Transverse colon (tissue), 4 donors: ENCODE results near the gene BTBD17. TPM values are rescaled to one million over a fixed set of nuclear protein-coding genes. Genes with fewer than 3 reads are reported as not detected.

Experiments
- DNase-seq: peaks from one replicate; pipeline ENCODE4 v3.0.0-alpha.2; 2019
- H3K27ac ChIP-seq, 4 donors: fragments of 200-600 bp; sonication (generic); 2 replicates each; pipeline ENCODE4 v1.5.1; 2016 to 2018; ENCODE audit warnings: inconsistent platforms in 4 of 4
- H3K27me3 ChIP-seq: fragments of 200-600 bp; sonication (generic); 2 replicates; pipeline ENCODE4 v1.5.1; 2017; ENCODE audit warnings: inconsistent platforms
- H3K36me3 ChIP-seq, 4 donors: fragments of 200-600 bp; sonication (generic); 2 replicates each; pipeline ENCODE4 v1.5.1; 2017 to 2019; ENCODE audit warnings: inconsistent platforms in 4 of 4
- H3K4me1 ChIP-seq, 4 donors: fragments of 200-600 bp; sonication (generic); 2 replicates each; pipeline ENCODE4 v1.5.1; 2017 to 2020; ENCODE audit warnings: inconsistent platforms in 4 of 4
- H3K4me3 ChIP-seq, 4 donors: fragments of 200-600 bp; sonication (generic); 1 replicate in 1 of 4; 2 replicates in 3 of 4; pipeline versions ENCODE4 v1.5.1 to v1.6.1; 2017 to 2019; ENCODE audit warnings: inconsistent platforms in 4 of 4
- H3K9me3 ChIP-seq, 2 donors: fragments of 200-600 bp; sonication (generic); 2 replicates each; pipeline ENCODE4 v1.5.1; 2017 to 2019; ENCODE audit warnings: inconsistent platforms in 2 of 2
- EP300 ChIP-seq: sonication (generic); formaldehyde crosslinking; IDR thresholded peaks from one replicate; pipeline ENCODE4 v1.6.1; 2017; ENCODE audit warnings: antibody characterized with exemption, low read depth
- POLR2A ChIP-seq: fragments of 450-650 bp; IDR thresholded peaks from one replicate; pipeline ENCODE4 v1.6.1; 2016; ENCODE audit warnings: antibody characterized with exemption, mild to moderate bottlenecking, moderate library complexity
- POLR2AphosphoS5 ChIP-seq, 3 donors: sonication (generic); formaldehyde crosslinking; IDR thresholded peaks; one replicate each; pipeline ENCODE4 v1.6.1; 2016; ENCODE audit warnings: antibody characterized with exemption in 3 of 3
- WGBS, 2 donors: methylation state at CpG; one replicate each; pipeline ENCODE4 v1.1.5; 2018; ENCODE audit warnings: low coverage in 1 of 2; 5-methylcytosine and 5-hydroxymethylcytosine counted together
- in situ Hi-C, 4 donors: fragments of 200-750 bp; cut with MboI; loops; one replicate each; pipeline versions ENCODE4 v1.15.0 to v1.15.1; 2017; ENCODE audit warnings: low sequenced_read_pairs in 3 of 4, low pct_ligation_motif_present in 1 of 4, low pct_unique_long_range_greater_than_20kb in 1 of 4
- intact Hi-C: fragments of 100-400 bp; cut with DNase I; formaldehyde crosslinking; loops from one replicate; pipeline ENCODE4 v1.15.1; 2023; ENCODE audit warnings: low total_unique reads
- total RNA-seq, 4 donors: library from RNA; depleted of rRNA; stranded (reverse); fragments of >200 nt; gene quantifications; one replicate each; pipeline ENCODE4 v1.1.0, GENCODE V29; 2016
- TF ChIP-seq, protein P1 (sequence below), 5 experiments: fragments of 200-600 bp in 3 of 5; fragments of 450-650 bp in 2 of 5; sonication (generic) in 3 of 5; IDR thresholded peaks; 1 replicate in 2 of 5; 2 replicates in 3 of 5; pipeline ENCODE4 v1.5.1; 2016 to 2017; ENCODE audit warnings: antibody characterized with exemption in 5 of 5, inconsistent platforms in 3 of 5, mild to moderate bottlenecking in 2 of 5, moderate library complexity in 1 of 5

The BTBD17 gene
- total RNA-seq, 4 donors from 2014 or later = not detected

DNA sequence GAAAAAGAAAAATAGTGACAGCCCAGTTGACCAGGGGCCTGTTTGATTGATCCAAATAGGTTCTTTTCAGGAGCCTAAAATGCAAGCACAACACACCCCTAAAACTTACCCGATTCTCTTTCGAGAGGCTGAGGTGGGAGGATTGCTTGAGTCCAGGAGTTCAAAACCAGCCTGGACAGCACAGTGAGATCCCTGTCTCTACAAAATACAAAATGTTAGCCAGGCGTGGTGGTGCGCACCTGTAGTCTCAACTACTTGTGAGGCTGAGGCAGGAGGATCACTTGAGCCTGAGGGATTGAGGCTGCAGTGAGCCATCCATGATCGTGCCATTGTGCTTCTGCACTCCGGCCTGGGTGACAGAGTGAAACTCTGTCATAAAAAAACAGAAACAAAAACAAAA, 37.1 kb downstream of the BTBD17 start:
- H3K4me3 ChIP-seq = no peak overlapping the region
- in situ Hi-C loops = no loop called here
- no peaks in the 10 kb centered on the region for H3K9me3 ChIP-seq
- no peak overlapping the region for H3K27ac ChIP-seq
- peaks cover 38% of the 10 kb centered on the region for H3K27me3 ChIP-seq
- 74 to 78% methylated on average over 3 to 6 of the region's 6 CpGs for WGBS, 2 donors
- DNase-seq = no peak
- intact Hi-C loops = no loop called here
- H3K36me3 ChIP-seq = no peaks in the 10 kb centered on the region
- TF ChIP-seq, protein P1, sequence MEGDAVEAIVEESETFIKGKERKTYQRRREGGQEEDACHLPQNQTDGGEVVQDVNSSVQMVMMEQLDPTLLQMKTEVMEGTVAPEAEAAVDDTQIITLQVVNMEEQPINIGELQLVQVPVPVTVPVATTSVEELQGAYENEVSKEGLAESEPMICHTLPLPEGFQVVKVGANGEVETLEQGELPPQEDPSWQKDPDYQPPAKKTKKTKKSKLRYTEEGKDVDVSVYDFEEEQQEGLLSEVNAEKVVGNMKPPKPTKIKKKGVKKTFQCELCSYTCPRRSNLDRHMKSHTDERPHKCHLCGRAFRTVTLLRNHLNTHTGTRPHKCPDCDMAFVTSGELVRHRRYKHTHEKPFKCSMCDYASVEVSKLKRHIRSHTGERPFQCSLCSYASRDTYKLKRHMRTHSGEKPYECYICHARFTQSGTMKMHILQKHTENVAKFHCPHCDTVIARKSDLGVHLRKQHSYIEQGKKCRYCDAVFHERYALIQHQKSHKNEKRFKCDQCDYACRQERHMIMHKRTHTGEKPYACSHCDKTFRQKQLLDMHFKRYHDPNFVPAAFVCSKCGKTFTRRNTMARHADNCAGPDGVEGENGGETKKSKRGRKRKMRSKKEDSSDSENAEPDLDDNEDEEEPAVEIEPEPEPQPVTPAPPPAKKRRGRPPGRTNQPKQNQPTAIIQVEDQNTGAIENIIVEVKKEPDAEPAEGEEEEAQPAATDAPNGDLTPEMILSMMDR (IDR thresholded peaks at IDR 0.05) = no peak
- TF ChIP-seq EP300 = no peak
- no peak for TF ChIP-seq POLR2A
- no peak for TF ChIP-seq POLR2AphosphoS5 (IDR thresholded peaks at IDR 0.05)
- H3K4me1 ChIP-seq = peaks cover 0 to 21% (median 13%) of the 10 kb centered on the region in 4 donors

DNA sequence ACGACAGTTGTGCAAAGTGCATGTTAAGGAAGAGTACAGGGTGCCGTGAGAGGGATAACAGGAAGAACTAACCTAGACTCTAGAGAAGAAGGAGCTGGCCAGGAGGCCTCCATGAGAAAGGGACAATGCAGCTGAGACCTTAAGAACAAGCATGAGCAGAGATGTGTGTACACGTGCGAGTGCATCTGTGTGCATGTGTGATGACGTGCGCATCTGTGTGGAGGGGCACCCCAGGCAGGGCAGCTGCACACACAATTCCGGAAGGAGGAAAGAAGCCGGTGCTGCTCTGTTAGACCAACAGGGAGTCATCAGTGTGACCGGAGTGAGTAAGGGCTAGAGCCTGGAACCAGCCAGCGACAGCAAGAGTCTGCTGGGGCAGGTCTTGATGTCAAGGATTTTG, 43.3 kb downstream of the BTBD17 start:
- intact Hi-C loops (no loop called here), in situ Hi-C loops (no loop called here)
- Histone ChIP-seq H3K27me3 (no peaks in the 10 kb centered on the region), H3K36me3 (no peaks in the 10 kb centered on the region), H3K9me3 (no peaks in the 10 kb centered on the region), H3K4me1 (no peaks in the 10 kb centered on the region), H3K4me3 (no peak overlapping the region), H3K27ac (no peak overlapping the region)
- no peak for DNase-seq
- 73 to 83% methylated on average over 6 to 10 of the region's 10 CpGs for WGBS, 2 donors
- TF ChIP-seq EP300 (no peak), POLR2AphosphoS5 (IDR thresholded peaks at IDR 0.05) (no peak), POLR2A (no peak)
- TF ChIP-seq, protein P1 (IDR thresholded peaks at IDR 0.05) = no peak

DNA sequence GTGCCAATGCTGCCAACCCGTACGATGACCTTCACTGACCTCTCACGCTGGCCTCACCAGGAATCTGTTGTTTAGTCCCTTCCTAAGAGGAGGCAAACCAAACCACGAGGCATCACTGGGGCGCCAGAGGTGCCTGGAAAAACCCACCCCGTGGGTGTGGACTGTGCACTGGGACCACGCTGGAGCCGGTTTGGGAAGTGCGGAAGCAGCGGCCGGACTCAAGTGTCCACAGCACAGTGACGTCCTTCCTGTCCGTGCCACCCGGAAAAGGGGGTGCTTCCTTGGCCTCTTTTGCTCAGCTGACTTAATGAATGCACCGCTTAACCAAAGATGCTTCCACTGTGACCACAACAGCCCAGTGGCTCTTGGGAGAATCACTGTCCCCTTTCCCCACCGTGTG, 44.6 kb downstream of the BTBD17 start:
- H3K9me3 ChIP-seq = no peaks in the 10 kb centered on the region
- no peak for DNase-seq
- no peak overlapping the region for H3K27ac ChIP-seq
- no peak for TF ChIP-seq POLR2AphosphoS5 (IDR thresholded peaks at IDR 0.05)
- TF ChIP-seq EP300 = no peak
- no peak for TF ChIP-seq POLR2A
- TF ChIP-seq, protein P1 (IDR thresholded peaks at IDR 0.05) = no peak
- 70% methylated on average over 16 of the region's 16 CpGs; no CpG with 5 or more reads in 1 of the 2 donors for WGBS, 2 donors
- no peaks in the 10 kb centered on the region for H3K4me1 ChIP-seq
- no peaks in the 10 kb centered on the region for H3K27me3 ChIP-seq
- intact Hi-C loops = no loop called here
- H3K36me3 ChIP-seq = no peaks in the 10 kb centered on the region
- H3K4me3 ChIP-seq = no peak overlapping the region
- in situ Hi-C loops = no loop called here

DNA sequence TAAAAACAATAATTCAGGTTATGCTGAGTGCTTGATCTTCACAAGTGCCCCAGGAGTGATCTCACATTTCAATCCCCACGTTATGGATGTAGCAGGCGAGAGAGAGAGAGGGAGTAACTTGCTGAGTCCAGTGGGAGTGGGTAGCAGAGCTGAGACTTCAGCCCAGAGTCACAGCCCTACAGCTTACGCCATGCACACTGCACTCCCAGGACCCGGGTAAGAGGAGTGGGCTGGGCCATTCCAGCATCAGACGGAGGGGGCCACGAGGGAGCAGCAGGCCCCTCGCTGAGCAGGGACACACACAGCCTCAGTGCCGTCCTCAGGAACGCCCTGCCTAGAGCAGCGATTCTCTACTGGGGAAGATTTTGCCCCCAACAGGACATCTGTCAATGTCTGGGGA, 45.4 kb downstream of the BTBD17 start:
- H3K4me3 ChIP-seq = no peak overlapping the region
- in situ Hi-C loops (no loop called here), intact Hi-C loops (no loop called here)
- no peaks in the 10 kb centered on the region for H3K27me3 ChIP-seq
- H3K9me3 ChIP-seq = no peaks in the 10 kb centered on the region
- H3K27ac ChIP-seq = no peak overlapping the region
- no peak for DNase-seq
- H3K36me3 ChIP-seq = no peaks in the 10 kb centered on the region
- H3K4me1 ChIP-seq = no peaks in the 10 kb centered on the region
- WGBS, 2 donors = 46% methylated on average over 10 of the region's 10 CpGs; no CpG with 5 or more reads in 1 of the 2 donors
- no peak for TF ChIP-seq EP300
- TF ChIP-seq, protein P1 (IDR thresholded peaks at IDR 0.05) = no peak
- TF ChIP-seq POLR2AphosphoS5 (IDR thresholded peaks at IDR 0.05) = no peak
- no peak for TF ChIP-seq POLR2A
